ENCODE measurements around the gene HDC. TPM values are rescaled to one million over a fixed set of nuclear protein-coding genes. Genes with fewer than 3 reads are reported as not detected.

HDC gene
- total RNA-seq, 1 donor from 2014 or later: 0.40 TPM

DNA sequence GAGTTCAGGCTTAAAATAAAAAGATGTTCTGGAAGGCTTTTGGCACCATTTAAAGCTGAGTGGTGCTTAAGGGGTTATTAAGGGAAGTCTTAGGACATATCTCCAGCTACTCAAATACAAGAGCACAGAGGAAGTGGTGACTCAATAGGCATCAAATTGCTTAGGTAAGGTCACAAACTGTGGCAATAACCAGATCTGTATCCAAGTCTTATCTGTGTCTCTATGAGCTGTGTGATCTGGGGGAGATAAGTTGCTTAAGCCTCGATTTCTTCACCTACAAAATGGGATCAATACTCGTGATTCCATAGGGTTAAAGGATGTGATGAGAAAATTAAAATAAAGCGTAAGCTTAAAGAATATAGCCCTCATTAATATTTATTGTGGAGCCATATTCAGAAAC is 7.6 kb downstream of the HDC start:
- intact Hi-C loops (cut with micrococcal nuclease): no loop called here
- ATAC-seq: no peak
- no peak for DNase-seq

DNA sequence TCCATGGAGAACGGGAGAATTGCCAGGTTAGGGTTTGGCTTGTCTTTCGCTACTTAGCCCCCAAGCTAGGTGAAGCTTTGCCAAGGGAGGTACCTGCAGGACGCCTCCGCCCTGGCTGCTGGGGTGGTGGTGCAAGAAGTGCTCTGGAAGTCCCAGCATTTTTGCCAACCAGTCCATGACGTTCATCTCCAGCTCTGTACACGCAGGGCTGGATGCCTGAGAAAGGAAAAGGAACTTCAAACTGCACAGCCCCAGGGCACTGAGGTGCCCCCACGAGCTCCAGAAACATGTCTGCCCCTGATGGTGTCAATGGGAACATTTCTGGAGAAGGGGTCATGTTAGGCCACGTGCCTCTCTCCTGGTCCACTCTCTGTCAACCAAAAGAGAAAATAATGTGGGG is 8.2 kb downstream of the HDC start:
- intact Hi-C loops (cut with micrococcal nuclease): no loop called here
- DNase-seq (no peak), ATAC-seq (no peak)

GRCh38 chr15:50256188-50257041 is 9.1 kb downstream of the HDC start:
- intact Hi-C loops (cut with micrococcal nuclease): no loop called here
- DNase-seq (no peak), ATAC-seq (no peak)

DNA sequence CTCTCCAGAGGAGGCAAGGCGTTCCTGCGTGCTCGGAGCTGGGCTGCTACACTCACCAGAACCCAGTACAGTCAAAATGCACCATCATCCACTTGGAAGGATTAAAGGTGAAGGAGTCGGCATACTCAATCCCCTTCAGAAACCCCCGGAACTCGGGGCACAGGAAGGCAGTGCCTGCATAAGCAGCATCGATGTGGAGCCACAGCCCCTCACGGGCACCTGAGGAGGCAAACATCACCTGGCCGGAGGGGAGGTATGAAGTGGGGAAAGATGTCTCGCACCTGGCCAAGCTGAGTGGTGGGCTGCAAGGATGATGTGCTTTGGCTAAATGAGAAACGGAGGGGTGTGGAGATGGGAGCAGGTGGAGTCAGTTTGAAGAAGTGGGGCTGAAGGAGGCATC is 13.0 kb downstream of the HDC start:
- DNase-seq (no peak), ATAC-seq (no peak)
- intact Hi-C loops (cut with micrococcal nuclease): no loop called here

DNA sequence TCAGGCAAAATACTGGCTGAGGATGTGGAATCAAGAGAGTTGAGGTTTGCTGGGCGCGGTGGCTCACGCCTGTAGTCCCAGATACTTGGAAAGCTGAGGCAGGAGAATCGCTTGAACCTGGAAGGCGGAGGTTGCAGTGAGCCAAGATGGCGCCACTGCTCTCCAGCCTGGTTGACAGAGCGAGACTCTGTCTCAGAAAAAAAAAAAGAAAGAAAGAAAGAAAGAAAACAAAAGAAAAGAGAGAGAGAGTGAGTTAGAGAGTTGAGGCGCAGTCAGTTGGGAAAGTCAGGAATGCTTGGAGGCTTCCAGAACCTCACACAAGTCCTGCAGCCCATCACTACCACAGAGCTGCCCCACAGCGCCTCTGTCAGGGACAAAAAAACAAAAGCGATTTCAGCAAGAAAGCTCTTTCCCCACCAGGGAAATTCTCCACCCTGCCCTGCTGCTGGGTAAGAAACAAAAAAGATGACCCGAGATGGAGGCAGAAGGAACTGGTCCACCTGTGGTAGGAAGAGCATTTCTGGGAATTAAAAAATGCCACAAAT is 13.8 kb downstream of the HDC start:
- ATAC-seq (no peak), DNase-seq (no peak)
- intact Hi-C loops (cut with micrococcal nuclease): no loop called here

DNA sequence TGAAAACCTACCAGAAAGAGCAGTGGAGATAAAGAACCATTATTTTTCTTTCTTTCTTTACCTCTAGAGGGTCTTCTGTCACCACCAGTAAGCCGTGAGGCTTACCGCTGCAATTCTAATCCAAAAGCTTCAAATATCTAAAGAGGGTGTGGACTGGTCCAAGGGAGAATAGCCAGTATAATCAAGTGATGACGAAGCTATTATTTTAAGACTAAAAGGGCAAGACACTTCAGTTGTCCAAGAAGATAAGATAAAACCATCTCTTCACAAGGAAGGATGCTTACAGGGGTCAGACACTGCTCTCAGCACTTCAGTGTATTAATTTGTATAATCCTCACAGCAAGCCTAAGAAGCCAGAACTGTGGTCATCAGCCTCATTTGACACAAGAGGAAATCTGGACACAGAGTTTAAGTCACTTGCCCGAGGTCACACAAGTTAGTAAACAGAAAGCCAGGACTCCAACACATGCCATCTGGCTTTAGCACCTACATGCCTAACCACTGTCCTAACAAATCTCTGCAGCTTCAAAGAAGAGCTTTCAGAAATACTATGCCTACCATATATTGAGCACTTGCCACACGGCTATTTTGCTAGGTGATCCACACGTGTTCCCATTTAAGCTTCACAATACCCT is 14.6 kb downstream of the HDC start:
- ATAC-seq (no peak), DNase-seq (no peak)
- intact Hi-C loops (cut with micrococcal nuclease): no loop called here

DNA sequence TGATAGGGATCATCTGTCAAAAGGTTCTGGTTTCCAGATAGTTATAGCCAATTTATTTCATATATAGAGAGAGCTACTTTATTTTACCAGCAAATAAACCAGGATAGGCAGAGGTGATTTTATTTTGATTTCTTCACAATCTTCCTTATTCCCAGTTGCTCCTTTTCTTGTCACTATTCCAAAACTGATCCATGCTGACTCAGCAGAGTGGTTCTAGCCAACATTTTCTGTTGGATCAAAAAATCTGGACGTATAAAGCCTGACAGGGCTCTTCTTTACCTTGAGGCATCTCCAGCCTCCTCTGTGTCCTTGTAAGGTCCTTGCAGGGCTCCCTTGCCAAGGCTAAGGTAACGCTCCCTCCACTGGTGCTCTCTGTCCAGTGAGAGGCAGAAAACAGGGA is 15.8 kb downstream of the HDC start:
- intact Hi-C loops (cut with micrococcal nuclease): no loop called here
- DNase-seq: no peak
- no peak for ATAC-seq

DNA sequence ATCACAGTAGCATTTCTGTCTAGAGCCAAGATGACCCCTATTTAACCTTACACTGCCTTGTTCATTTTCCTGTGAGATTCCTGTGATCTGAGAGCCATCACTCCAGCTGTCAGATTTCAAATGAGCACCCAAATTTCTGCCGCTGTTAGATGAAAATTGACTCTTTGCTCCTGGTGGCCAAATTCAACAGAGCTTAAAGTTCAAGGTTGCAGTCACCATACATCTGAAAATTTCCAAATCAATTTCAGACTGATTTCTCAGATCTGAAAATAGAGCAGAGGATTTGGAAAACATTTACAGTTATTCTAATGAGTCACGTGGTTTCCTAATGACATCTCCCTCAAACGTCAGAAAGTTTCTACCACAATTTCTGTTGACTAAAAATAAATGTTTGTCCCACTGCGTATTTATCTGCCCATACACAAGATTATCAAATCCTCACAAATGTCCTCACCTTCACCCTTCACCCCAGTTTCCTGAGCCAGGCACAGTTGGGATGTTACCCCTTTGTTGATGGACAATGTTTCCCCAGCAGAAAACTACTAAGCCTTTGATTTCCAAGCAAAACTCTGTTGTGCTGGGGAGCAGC is 16.4 kb downstream of the HDC start:
- intact Hi-C loops (cut with micrococcal nuclease): no loop called here
- ATAC-seq (no peak), DNase-seq (no peak)

DNA sequence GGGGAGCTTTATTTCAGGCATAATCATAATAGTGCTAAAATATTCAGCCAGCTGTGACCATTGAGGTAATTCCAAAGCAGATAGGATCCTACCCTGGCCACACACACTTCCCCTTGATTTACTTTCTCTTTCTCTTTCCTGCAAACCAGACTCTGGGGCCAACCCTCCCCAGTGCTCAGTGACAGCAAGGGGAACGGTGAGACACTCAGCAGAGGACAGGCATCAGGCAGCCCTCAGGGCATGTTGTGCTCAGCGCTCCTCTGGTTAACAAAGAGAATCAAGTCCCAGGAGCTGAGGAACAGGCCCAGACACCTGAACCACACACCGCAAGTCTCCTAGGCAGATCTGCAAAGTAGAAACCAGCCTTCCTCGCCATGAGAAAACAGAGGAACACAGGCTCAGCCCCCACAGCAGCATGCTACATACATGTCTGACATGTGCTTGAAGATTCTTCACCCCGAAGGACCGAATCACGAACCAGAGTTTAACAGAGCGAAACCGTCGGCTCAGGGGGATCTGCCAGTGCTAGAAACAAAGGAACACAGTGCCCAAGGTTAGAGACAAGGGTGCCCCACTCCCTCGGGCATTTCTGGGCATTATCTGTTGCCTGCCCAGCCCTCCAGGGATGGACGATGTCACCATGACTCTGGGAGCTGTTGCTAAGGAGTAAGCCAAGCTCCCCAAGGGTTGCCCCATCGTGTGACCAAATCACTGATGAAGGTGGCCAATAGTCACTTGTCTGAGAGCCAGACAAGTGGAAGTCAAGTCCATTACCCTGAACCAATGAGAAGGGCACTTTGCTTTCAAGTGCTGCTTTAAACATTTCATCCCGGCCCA is 17.5 kb downstream of the HDC start:
- DNase-seq (no peak), ATAC-seq (peak; percentile 61)
- intact Hi-C loops (cut with micrococcal nuclease): no loop called here

GRCh38 chr15:50246631-50247030 is 18.9 kb downstream of the HDC start:
- intact Hi-C loops (cut with micrococcal nuclease): no loop called here
- DNase-seq (no peak), ATAC-seq (no peak)

DNA sequence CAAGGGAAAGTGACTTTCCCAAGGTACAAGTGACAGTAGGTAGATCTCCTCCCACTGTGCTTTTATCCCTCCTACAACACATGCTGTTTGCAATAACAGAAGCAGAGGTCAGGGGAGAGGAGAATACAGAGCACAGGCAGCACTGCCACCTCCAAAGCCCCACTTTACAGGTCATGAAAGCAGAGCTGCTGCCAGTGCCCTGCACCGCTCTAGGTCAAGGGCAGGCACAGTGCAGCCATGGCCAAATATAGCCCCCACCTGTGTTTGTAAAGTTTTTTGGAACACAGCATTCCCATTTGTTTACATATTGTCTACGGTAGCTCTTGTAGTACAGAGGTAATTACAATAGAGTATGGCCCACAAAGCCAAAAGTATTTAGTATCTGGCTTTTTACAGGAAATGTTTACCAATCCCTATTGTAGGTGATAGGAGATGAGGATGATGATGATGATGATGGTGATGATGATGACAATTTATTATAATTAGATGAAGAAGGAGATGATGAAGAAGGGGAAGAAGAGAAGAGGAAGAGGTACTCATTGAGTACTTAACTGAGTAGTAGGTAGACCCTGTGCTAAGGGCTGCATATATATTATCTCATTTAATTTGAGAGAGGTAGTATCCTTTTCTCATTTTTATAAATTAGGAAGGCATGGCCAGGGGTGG is 20.4 kb downstream of the HDC start:
- intact Hi-C loops (cut with micrococcal nuclease): no loop called here
- DNase-seq (no peak), ATAC-seq (no peak)

DNA sequence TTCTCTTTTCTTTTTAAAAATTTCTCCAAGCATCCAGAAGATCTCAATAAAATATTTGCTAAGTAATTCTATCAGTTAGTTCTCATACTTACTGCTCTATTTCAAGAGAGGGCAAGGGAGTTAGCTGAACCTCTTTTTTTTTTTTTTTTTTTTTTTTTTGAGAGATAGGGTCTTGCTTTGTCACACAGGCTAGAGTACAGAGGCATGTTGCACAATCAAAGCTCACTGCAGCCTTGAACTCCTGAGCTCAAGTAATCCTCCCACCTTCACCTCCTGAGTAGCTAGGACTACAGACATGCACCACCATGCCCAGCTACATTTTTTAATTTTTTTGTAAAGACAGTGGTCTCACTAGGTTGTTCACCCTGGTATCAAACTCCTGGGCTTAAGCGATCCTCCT is 21.4 kb downstream of the HDC start:
- no peak for ATAC-seq
- no peak for DNase-seq
- intact Hi-C loops (cut with micrococcal nuclease): no loop called here

- DNase-seq: no peak
- intact Hi-C loops (cut with micrococcal nuclease): no loop called here
- no peak for ATAC-seq
Measured at GRCh38 chr15:50241684-50242450, 23.7 kb downstream of the HDC start.

GRCh38 chr15:50238255-50238654 is 27.3 kb downstream of the HDC start:
- intact Hi-C loops (cut with micrococcal nuclease): no loop called here
- no peak for ATAC-seq
- no peak for DNase-seq

DNA sequence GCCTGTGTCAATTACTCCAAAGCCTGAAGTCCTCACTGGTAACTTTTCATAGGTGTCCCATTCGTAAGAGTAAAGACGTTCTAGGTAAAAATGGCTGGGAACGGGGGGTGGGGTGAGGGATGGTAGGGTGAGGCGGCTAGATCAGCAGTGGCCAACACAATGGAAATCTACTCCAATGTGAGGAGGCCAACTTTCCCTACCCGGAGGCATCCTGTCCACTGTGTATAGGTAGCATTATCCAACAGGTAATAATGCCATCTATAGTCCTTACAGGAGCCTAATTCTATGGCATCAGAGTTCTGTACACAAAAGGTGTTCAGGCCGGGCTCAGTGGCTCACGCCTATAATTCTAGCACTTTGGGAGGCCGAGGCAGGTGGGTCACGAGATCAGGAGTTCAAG is 29.1 kb downstream of the HDC start:
- ATAC-seq (no peak), DNase-seq (no peak)
- intact Hi-C loops (cut with micrococcal nuclease): no loop called here

DNA sequence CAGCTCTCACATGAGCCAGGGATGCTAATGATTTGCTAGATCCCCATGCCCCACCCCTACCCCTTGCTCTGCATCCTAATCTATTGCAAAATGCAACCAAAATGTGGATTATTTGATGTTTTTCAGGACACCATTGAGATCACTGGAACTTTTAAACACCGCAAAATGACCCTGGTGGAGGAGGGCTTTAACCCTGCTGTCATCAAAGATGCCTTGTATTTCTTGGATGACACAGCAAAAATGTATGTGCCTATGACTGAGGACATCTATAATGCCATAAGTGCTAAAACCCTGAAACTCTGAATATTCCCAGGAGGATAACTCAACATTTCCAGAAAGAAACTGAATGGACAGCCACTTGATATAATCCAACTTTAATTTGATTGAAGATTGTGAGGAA is 29.7 kb downstream of the HDC start:
- intact Hi-C loops (cut with micrococcal nuclease): no loop called here
- DNase-seq: no peak
- ATAC-seq: no peak

GRCh38 chr15:50234764-50235163 is 30.8 kb downstream of the HDC start:
- intact Hi-C loops (cut with micrococcal nuclease): no loop called here
- no peak for ATAC-seq
- no peak for DNase-seq

DNA sequence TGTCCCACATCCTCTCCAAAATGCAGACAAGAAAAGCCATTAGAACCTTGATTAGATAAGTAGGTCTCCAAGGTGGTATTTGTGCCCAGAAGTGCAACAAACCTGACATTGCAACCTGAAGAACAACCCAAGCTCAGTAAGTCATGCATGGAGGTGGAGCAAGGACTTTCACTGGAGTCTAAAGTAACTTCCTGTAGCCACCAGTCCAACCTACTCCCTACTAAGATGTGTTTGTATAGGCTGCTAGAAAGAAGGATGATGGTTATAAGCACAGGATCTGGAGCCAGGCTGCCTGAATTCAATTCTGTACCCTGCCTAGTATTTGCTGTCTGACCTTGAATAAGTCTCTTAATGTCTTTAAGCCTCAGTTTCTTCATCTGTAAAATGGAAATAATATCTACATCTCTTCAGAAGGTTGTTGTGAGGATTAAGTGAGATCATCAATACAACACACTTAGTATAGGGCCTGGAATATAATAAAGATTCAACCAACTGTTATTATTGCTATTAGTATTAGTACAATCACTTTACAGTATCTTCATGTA is 32.3 kb downstream of the HDC start:
- intact Hi-C loops (cut with micrococcal nuclease): no loop called here
- ATAC-seq (no peak), DNase-seq (no peak)
